ENCODE measurements around the gene RANBP10.

The RANBP10 gene

DNA sequence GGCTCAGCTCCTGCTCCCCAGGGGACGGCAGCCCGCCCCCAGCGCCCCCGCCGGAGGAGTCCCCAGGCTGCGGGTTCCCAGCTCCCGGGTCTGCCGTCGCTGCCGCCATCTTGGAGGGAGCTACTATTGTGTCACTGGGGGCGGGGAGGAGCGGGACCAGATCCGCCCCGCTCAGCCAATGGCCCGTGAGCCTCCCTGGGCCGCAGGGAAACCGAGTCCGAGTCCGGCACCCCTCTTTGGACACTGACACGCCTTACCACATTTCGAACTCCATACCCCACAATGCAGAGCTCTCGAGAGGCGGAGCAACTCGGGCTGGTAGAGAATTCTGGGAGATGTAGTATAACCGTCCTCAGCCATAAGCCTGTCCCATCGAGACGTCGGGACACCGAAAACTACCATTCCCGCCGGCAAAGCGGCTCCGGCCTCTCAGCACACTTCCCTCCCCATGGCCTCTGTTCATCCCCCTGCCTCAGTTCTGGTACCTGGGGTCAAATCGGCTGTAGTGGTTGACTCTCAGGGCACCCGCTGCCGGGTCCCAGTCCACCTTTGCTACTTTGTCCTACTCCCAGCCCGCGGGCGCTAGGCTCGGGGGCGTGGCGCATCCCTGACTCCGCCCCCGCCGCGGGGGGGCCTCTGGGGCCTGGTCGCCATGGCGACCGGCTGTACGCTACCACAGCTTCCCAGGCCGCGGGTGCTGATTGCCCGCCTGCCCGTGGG lies at the start of gene RANBP10, which contains the start of gene TSNAXIP1:
Gene RANBP10, minus strand, starts transcription at position 133 of the 720 bp plus-strand sequence. Its CDS starts 24 bp downstream, at position 109.
Gene TSNAXIP1, plus strand, starts transcription at position 462 of the 720 bp plus-strand sequence. CDS start 261 bp downstream, outside the sequence.
- Histone ChIP-seq H3K9me3 (ENCODE audit: control insufficient read depth, insufficient read depth, low read depth, low read length) (no peaks in the 10 kb centered on the region), H3K4me3 (ENCODE audit: low read depth, low read length) (peak within 1 kb of the TSS; percentile 97), H3K36me3 (ENCODE audit: control insufficient read depth, insufficient read depth, low read length) (peaks cover 14% of the 10 kb centered on the region), H3K9ac (ENCODE audit: low read length) (peak within 1 kb of the TSS; percentile 85), H3K4me1 (ENCODE audit: control insufficient read depth, insufficient read depth, low read length) (no peaks in the 10 kb centered on the region), H3K27me3 (ENCODE audit: control insufficient read depth, insufficient read depth, low read length) (no peaks in the 10 kb centered on the region), H3K27ac (ENCODE audit: low read depth, low read length) (peak within 1 kb of the TSS; percentile 74)

DNA sequence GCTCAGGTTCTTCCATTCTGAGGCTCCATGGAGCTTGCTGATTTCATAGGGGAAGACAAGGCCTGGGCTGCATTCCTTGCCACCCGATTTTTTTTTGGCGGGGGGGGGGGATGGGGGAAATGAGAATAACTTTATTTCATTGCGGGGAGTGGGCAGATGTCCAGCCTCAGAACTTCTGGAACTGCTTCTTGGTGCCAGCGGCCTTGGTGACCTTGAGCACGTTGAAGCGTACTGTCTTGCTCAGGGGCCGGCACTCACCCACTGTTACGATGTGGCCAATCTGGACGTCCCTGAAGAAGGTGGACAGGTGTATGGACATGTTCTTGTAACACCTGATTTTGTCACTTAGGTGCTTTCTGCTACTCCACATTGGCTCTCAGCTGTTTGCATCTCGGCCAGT lies 49.4 kb upstream of the RANBP10 start:
- Histone ChIP-seq H3K36me3 (ENCODE audit: control insufficient read depth, insufficient read depth, low read length) (peaks cover 16% of the 10 kb centered on the region), H3K27me3 (ENCODE audit: control insufficient read depth, insufficient read depth, low read length) (no peaks in the 10 kb centered on the region), H3K4me3 (ENCODE audit: low read depth, low read length) (no peak overlapping the region), H3K9me3 (ENCODE audit: control insufficient read depth, insufficient read depth, low read depth, low read length) (no peaks in the 10 kb centered on the region), H3K27ac (ENCODE audit: low read depth, low read length) (no peak overlapping the region), H3K4me1 (ENCODE audit: control insufficient read depth, insufficient read depth, low read length) (peaks cover 34% of the 10 kb centered on the region), H3K9ac (ENCODE audit: low read length) (no peak overlapping the region)

DNA sequence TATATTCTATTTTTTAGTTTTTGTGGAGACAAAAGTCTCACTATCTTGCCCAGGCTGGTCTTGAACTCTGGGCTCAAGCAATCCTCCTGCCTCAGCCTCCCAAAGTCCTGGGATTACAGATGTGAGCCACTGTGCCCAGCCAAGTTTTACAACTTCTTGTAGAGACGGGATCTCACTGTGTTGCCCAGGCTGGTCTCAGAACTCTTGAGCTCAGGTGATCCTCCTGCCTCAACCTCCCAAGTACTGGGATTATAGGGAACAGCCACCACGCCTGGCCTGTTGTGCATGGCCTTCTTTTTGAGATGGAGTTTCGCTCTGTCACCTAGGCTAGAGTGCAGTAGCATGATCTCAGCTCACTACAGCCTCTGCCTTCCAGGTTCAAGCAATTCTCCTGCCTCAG lies 47.3 kb upstream of the RANBP10 start:
- H3K4me3 ChIP-seq (ENCODE audit: low read depth, low read length) = no peak overlapping the region
- no peaks in the 10 kb centered on the region for H3K9me3 ChIP-seq (ENCODE audit: control insufficient read depth, insufficient read depth, low read depth, low read length)
- peaks cover 34% of the 10 kb centered on the region for H3K4me1 ChIP-seq (ENCODE audit: control insufficient read depth, insufficient read depth, low read length)
- no peak overlapping the region for H3K27ac ChIP-seq (ENCODE audit: low read depth, low read length)
- H3K9ac ChIP-seq (ENCODE audit: low read length) = no peak overlapping the region
- H3K36me3 ChIP-seq (ENCODE audit: control insufficient read depth, insufficient read depth, low read length) = peaks cover 21% of the 10 kb centered on the region
- H3K27me3 ChIP-seq (ENCODE audit: control insufficient read depth, insufficient read depth, low read length) = no peaks in the 10 kb centered on the region

DNA sequence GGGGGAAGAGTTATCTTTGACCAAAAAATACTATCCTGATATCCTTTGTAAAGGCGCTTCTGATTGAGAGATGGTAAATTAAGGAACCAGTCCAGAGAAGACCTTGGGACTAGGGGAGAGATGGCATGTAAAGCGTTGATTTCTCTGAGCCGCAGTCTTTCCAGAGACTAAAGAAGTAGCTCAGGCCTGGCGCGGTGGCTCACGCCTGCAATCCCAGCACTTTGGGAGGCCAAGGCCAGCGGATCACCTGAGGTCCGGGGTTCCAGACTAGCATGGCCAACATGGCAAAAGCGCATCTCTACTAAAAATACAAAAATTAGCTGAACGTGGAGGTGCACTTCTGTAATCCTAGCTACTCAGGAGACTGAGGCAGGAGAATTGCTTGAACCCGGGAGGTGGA lies 41.8 kb upstream of the RANBP10 start:
- peak overlapping the region; percentile 99 for H3K4me3 ChIP-seq (ENCODE audit: low read depth, low read length)
- H3K4me1 ChIP-seq (ENCODE audit: control insufficient read depth, insufficient read depth, low read length) = peaks cover 27% of the 10 kb centered on the region
- peak overlapping the region; percentile 97 for H3K9ac ChIP-seq (ENCODE audit: low read length)
- no peaks in the 10 kb centered on the region for H3K27me3 ChIP-seq (ENCODE audit: control insufficient read depth, insufficient read depth, low read length)
- peaks cover 14% of the 10 kb centered on the region for H3K36me3 ChIP-seq (ENCODE audit: control insufficient read depth, insufficient read depth, low read length)
- peak overlapping the region; percentile 97 for H3K27ac ChIP-seq (ENCODE audit: low read depth, low read length)
- H3K9me3 ChIP-seq (ENCODE audit: control insufficient read depth, insufficient read depth, low read depth, low read length) = no peaks in the 10 kb centered on the region

DNA sequence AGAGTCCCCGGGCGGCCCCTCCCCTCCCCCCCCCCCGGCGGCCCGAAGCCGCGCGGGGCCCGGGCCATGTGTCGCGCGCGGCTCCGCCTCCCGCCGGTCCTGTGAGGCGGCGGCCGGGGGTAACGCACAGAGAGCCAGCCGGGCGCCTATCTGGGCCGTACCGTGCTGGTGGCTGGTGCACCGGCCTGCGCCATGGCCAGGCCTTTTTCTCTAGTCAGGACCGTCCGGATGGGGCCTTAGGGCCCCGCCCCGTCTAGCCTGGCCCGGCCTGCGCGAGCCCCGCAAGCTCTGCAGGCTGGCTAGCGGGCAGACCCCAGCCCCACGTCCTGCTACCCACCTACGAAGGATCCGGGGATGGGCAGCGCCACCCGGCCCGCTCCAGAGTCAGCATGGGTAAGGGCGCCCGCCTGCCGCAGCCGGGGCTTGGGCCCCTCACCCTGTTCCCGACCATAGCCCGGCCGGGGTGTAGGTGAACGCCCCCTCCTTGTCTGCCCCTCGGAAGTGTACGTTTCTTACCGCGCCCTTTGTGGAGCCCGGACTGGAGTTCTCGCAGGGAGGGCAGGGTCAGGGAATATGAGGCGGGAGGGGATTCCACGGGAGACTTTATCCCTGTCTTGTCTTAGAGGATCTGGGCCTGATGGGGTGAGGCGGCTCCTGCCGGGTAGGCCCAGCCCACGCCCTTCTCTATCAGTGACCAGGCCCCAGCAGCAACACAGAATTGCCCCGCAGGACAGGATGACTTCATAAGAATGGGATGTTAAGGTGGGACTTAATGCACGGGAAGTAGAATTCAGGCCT lies 40.9 kb upstream of the RANBP10 start, which contains the start of gene CENPT:
Gene CENPT, minus strand, starts transcription at position 630 of the 798 bp plus-strand sequence. CDS start 13,834 bp downstream, outside the sequence.
- Histone ChIP-seq H3K27me3 (ENCODE audit: control insufficient read depth, insufficient read depth, low read length) (no peaks in the 10 kb centered on the region), H3K9ac (ENCODE audit: low read length) (peak within 1 kb of the TSS; percentile 97), H3K4me1 (ENCODE audit: control insufficient read depth, insufficient read depth, low read length) (peaks cover 27% of the 10 kb centered on the region), H3K36me3 (ENCODE audit: control insufficient read depth, insufficient read depth, low read length) (peaks cover 14% of the 10 kb centered on the region), H3K27ac (ENCODE audit: low read depth, low read length) (peak within 1 kb of the TSS; percentile 97), H3K4me3 (ENCODE audit: low read depth, low read length) (peak within 1 kb of the TSS; percentile 99), H3K9me3 (ENCODE audit: control insufficient read depth, insufficient read depth, low read depth, low read length) (no peaks in the 10 kb centered on the region)

DNA sequence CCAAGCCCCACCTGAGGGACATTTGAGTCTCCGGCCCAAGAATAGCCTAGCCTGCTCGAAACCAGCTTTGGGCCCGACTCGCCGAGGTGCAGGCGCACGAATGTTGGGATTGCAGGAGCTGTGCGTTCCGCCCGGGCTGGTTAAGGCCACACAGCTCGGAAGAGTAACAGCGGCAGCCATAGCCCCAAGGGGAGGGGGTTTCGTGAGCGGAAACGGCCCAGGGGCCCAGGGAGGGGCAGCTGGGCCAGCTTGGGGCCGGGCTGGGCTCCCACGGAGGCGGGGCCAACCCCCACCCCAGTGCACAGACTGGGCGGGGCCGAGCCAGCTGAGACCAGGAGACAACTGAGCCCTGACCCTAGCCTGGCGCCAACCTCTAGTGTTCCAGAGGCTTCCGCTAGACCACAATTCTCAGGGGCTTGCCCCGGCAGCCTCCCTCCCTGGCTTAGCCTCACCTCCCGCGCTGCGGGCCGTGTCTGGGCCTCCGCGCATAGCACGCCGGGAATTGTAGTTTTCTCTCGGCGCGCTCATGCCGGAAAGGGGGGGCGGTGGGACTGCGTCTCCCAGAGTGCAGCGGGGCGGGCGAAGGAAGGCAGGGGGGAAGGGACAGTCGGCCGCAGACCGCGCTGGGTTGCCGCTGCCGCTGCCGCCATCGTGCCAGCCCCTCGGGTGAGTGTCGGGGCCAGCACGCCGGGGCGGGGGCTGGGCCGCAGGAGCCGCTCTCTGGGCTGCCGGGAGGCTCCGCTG lies 40.1 kb upstream of the RANBP10 start, which contains the start of gene NUTF2:
Gene NUTF2, plus strand, starts transcription at position 614 of the 744 bp plus-strand sequence. CDS start 18,198 bp downstream, outside the sequence.
- Histone ChIP-seq H3K27ac (ENCODE audit: low read depth, low read length) (peak within 1 kb of the TSS; percentile 97), H3K9ac (ENCODE audit: low read length) (peak within 1 kb of the TSS; percentile 97), H3K4me1 (ENCODE audit: control insufficient read depth, insufficient read depth, low read length) (peaks cover 29% of the 10 kb centered on the region), H3K27me3 (ENCODE audit: control insufficient read depth, insufficient read depth, low read length) (no peaks in the 10 kb centered on the region), H3K9me3 (ENCODE audit: control insufficient read depth, insufficient read depth, low read depth, low read length) (no peaks in the 10 kb centered on the region), H3K36me3 (ENCODE audit: control insufficient read depth, insufficient read depth, low read length) (peaks cover 14% of the 10 kb centered on the region), H3K4me3 (ENCODE audit: low read depth, low read length) (peak within 1 kb of the TSS; percentile 99)

DNA sequence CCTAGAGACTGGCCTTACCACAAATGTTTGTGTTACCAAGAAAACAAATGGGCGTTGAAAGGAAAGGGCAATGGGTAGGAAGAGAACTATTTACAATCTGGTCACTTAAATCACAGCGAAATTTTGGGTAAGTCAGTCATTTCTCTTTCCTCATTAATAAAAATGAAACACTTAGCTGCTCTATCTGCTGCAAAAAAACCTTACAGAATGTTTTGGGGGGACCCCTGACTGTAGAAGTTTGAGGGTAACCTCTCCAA lies 39.6 kb upstream of the RANBP10 start:
- Histone ChIP-seq H3K27ac (ENCODE audit: low read depth, low read length) (peak overlapping the region; percentile 97), H3K4me3 (ENCODE audit: low read depth, low read length) (peak overlapping the region; percentile 99), H3K9me3 (ENCODE audit: control insufficient read depth, insufficient read depth, low read depth, low read length) (no peaks in the 10 kb centered on the region), H3K4me1 (ENCODE audit: control insufficient read depth, insufficient read depth, low read length) (peaks cover 33% of the 10 kb centered on the region), H3K36me3 (ENCODE audit: control insufficient read depth, insufficient read depth, low read length) (peaks cover 14% of the 10 kb centered on the region), H3K27me3 (ENCODE audit: control insufficient read depth, insufficient read depth, low read length) (no peaks in the 10 kb centered on the region), H3K9ac (ENCODE audit: low read length) (peak overlapping the region; percentile 97)

DNA sequence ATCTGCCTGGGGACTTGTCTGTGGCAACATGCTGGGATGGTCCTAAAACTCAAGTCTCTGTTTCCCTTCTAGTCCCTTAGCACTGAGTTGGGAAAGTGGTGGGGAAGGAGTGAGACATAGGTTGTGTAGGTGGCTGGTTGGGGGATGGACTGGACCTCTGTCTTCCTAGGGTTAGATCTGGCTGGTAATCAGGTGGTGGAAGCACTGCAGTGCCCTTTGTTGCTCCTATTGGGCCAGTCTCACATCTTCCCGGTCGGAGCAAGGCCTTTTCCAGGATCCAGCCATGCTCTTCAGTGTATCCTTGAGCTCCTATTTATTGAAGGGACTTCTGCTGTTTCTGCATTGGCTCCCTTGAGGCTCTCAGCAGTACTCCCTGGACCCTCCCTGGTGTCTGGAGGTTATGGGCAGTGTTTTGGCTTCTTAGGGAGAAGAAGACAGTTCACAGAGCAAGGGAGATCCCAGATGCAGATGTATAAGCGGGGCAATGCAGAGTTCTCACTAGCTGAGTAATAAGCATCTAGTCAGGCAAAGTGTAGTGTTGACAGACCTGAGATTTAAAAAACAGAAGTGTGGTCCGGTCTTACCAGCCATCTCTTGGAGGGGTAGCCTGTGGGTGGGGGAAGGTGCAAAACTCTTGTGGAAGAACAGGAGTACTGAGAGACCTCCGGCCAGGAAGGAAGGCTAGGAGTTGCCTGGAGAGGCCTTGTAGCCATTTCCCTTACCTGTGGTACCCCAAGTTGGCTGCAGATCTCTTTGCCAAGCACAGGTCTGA lies 39.1 kb upstream of the RANBP10 start:
- peak overlapping the region; percentile 97 for H3K9ac ChIP-seq (ENCODE audit: low read length)
- peaks cover 33% of the 10 kb centered on the region for H3K4me1 ChIP-seq (ENCODE audit: control insufficient read depth, insufficient read depth, low read length)
- H3K27ac ChIP-seq (ENCODE audit: low read depth, low read length) = peak overlapping the region; percentile 97
- H3K36me3 ChIP-seq (ENCODE audit: control insufficient read depth, insufficient read depth, low read length) = peaks cover 11% of the 10 kb centered on the region
- H3K9me3 ChIP-seq (ENCODE audit: control insufficient read depth, insufficient read depth, low read depth, low read length) = no peaks in the 10 kb centered on the region
- H3K4me3 ChIP-seq (ENCODE audit: low read depth, low read length) = peak overlapping the region; percentile 99
- no peaks in the 10 kb centered on the region for H3K27me3 ChIP-seq (ENCODE audit: control insufficient read depth, insufficient read depth, low read length)

DNA sequence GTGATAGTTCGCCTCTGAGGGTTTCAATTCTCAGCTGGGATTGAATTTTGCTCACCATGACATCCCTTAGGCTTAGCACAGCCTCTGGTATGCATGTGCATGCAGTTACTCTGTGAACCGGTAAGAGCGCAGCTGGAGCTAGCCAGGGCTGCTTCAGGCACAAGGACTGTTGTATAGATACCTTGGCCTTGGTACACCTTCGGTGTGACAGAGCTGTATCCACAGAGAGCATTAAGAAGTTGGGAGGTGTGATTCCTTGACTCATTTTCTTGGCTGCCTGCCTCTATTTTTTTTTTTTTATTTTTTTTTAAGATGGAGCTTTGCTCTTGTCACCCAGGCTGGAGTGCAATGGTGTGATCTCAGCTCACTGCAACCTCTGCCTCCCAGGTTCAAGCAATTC lies 38.1 kb upstream of the RANBP10 start:
- peak overlapping the region; percentile 92; the same call in 1 of the 2 replicates for H3K4me3 ChIP-seq (ENCODE audit: low read depth, low read length)

DNA sequence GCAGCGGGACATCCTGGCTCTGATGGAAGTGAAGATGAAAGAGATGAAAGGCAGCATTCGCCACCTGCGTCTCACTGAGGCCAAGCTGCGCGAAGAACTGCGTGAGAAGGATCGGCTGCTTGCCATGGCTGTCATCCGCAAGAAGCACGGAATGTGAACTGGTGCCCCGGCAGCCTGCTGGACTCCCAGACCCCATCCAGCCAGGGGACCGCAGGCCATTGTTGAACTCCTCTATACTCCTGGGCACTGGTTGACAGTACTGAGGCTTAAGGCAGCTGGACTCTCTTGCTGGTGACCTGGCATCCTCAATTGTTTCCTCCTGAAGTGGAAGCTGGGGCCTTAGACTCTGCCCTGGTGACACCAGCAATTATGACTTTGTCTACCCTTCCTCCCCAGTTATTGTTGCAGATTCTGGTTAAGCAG lies 37.0 kb upstream of the RANBP10 start:
- Histone ChIP-seq H3K9me3 (ENCODE audit: control insufficient read depth, insufficient read depth, low read depth, low read length) (no peaks in the 10 kb centered on the region), H3K4me3 (ENCODE audit: low read depth, low read length) (peak overlapping the region; percentile 92), H3K4me1 (ENCODE audit: control insufficient read depth, insufficient read depth, low read length) (peaks cover 33% of the 10 kb centered on the region), H3K27me3 (ENCODE audit: control insufficient read depth, insufficient read depth, low read length) (no peaks in the 10 kb centered on the region), H3K36me3 (ENCODE audit: control insufficient read depth, insufficient read depth, low read length) (no peaks in the 10 kb centered on the region), H3K9ac (ENCODE audit: low read length) (peak overlapping the region; percentile 90), H3K27ac (ENCODE audit: low read depth, low read length) (no peak overlapping the region)

More for the DNA sequence above, 38.1 kb upstream of the RANBP10 start:
- Histone ChIP-seq H3K27me3 (ENCODE audit: control insufficient read depth, insufficient read depth, low read length) (no peaks in the 10 kb centered on the region), H3K9ac (ENCODE audit: low read length) (no peak overlapping the region), H3K9me3 (ENCODE audit: control insufficient read depth, insufficient read depth, low read depth, low read length) (no peaks in the 10 kb centered on the region), H3K4me1 (ENCODE audit: control insufficient read depth, insufficient read depth, low read length) (peaks cover 33% of the 10 kb centered on the region), H3K27ac (ENCODE audit: low read depth, low read length) (no peak overlapping the region), H3K36me3 (ENCODE audit: control insufficient read depth, insufficient read depth, low read length) (peaks cover 6% of the 10 kb centered on the region; the same call in 1 of the 2 replicates)
